ENCODE data around the gene CSGALNACT2.
A peak's percentile ranks its signal among the peaks of the same experiment; 100 is the strongest.
"Not testable (repeated sequence)": the region's sequence is repeated elsewhere in the genome, so short reads cannot be mapped to it uniquely, and the experiment has no call there.

Gene CSGALNACT2

DNA sequence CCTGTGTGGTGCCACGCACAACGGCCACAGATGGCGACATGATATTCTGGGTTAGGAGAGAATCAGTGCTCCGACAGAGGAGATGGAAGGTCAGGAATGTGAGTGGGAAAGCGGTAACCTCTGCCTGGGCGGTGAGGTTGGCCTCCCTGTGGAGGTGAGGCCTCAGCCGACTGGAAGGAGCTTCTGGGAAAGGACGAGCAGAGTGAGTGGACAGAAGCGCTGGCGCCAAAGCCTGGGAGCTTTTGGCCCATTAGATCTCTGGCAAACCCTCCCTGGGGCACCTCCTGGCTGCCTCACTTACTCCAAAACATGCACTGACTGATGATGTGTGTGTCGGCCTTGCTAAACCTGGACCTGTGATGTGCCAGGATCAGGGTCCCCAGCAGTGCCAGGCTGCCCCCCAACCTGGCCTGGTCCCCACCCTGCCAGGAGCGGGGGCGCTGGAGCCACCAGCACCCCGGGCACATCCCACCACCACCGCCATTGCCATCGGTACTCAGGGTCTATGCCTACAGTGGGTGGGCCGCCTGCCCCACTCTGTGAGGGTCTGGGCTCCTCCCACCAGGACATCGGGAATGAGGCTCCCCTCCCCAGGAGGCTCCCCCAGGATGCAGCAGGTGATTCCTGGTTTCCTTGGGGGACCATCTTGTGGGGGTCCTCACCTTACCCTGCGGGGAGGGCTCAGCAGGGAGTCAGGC is 77.7 kb downstream of the CSGALNACT2 start:
- no peaks in the 10 kb centered on the region for H3K9me3 ChIP-seq
- DNase-seq (ENCODE audit: low spot score in 2 of 2), result no peak
- no peaks in the 10 kb centered on the region for H3K27me3 ChIP-seq (ENCODE audit: low read depth)
- no peaks in the 10 kb centered on the region for H3K4me1 ChIP-seq
- no peak overlapping the region for H3K4me3 ChIP-seq
- H3K36me3 ChIP-seq (replicated peaks), result no peaks in the 10 kb centered on the region
- in situ Hi-C loops (cut with MboI; ENCODE audit: low sequenced_read_pairs), result no loop called here

DNA sequence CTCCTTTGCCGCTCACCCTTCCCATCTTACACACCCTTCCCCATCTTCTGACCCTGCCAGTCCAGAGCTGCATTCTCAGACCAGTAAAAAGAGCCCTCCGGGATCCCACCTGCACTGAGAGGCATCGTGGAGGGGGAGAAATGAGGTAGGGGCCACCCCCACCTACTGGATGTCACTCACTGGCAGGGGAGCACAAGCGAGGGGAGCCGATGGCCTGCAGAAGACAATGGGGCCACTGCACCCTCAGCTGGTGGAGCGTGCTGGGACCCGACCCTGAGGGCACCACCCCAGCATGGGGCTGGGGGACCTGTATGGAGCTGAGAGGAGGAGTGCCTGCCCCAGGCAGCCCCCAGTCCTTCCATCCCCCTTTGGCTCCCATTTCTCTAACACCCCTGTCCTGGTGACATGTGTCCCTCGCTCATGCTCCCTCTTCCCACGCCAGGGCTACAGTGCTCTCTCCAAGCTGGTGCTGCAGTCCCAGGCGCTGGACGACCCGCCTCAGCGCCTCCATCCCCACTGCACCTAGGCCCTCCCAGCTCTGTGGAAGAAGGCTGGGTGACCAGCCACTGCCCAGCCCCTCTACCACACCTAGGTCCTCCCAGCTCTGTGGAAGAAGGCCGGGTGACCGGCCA is 78.8 kb downstream of the CSGALNACT2 start:
- in situ Hi-C loops (cut with MboI; ENCODE audit: low sequenced_read_pairs), result no loop called here
- Histone ChIP-seq H3K9me3 (no peaks in the 10 kb centered on the region), H3K36me3 (replicated peaks) (no peaks in the 10 kb centered on the region), H3K4me1 (no peaks in the 10 kb centered on the region), H3K27me3 (ENCODE audit: low read depth) (no peaks in the 10 kb centered on the region), H3K4me3 (no peak overlapping the region)
- DNase-seq (ENCODE audit: low spot score in 2 of 2), result no peak

DNA sequence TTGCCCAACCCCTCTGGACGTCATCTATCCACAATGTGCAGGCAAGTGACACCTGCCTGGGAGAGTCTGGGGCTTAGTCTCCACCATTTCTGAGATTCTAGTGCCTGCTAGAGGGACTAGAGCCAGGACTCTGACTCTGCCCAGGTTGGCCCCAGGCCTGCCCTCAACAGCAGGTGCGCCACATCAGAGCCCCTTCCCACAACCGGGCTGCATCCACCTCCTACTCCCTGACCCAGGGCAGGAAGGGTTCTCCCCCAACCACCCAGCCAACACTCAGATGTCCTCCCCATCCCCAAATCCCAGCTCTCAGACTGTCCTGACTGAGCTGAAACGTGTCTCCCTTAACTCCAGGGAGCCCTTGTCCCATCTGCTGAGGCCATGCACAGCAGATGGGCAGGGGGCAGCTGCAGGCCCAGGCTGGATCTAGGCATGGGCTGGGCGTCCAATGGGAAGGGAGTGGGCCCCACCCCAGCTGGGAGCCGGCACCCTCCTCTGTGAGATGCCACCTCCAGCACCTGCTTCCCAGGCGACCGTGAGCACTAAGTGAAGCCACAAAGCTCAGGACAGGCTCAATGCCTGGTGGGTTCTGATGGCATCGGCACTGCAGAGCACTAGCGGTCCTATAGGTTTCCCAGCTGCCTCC is 79.4 kb downstream of the CSGALNACT2 start:
- in situ Hi-C loops (cut with MboI; ENCODE audit: low sequenced_read_pairs), result no loop called here
- Histone ChIP-seq H3K27me3 (ENCODE audit: low read depth) (no peaks in the 10 kb centered on the region), H3K36me3 (replicated peaks) (no peaks in the 10 kb centered on the region), H3K4me1 (no peaks in the 10 kb centered on the region), H3K9me3 (no peaks in the 10 kb centered on the region), H3K4me3 (no peak overlapping the region)
- DNase-seq (ENCODE audit: low spot score in 2 of 2), result no peak

DNA sequence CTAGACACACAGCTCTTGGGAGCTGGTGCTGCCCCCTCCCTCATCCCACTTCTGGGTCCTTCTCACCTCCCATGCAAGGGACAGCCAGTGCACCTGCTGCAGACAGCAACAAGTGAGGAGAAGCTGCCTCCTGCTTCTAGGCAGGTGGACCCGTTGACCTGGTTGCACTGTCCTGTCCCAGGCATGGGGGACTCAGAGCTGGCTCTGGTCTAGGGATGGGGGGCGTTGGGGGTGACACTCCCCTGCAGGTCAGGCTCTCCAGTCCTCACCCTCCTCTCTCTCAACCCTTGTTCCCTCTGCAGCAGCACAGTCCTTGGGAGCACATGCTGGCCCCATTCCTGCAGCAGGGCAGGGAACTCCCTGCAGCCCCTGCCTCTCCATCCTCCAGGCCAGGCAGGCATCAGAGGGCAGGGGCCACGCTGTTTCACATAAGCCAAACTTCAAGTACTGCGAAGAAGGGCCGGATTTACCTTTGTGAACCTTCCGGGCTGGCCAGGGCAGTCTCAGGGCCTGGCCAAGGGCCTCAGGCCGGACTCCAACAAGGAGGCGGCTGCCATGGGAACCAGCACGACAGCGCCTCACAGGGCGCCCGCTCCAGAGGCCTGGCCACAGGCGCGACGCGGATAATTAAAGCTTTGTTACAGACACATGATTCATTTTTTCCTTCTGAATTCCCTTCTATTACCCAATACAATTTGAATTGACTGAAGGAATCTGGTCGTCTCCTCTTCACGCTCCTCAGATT is 80.1 kb downstream of the CSGALNACT2 start:
- H3K27me3 ChIP-seq (ENCODE audit: low read depth), result no peaks in the 10 kb centered on the region
- DNase-seq (ENCODE audit: low spot score in 2 of 2), result no peak
- in situ Hi-C loops (cut with MboI; ENCODE audit: low sequenced_read_pairs), result no loop called here

DNA sequence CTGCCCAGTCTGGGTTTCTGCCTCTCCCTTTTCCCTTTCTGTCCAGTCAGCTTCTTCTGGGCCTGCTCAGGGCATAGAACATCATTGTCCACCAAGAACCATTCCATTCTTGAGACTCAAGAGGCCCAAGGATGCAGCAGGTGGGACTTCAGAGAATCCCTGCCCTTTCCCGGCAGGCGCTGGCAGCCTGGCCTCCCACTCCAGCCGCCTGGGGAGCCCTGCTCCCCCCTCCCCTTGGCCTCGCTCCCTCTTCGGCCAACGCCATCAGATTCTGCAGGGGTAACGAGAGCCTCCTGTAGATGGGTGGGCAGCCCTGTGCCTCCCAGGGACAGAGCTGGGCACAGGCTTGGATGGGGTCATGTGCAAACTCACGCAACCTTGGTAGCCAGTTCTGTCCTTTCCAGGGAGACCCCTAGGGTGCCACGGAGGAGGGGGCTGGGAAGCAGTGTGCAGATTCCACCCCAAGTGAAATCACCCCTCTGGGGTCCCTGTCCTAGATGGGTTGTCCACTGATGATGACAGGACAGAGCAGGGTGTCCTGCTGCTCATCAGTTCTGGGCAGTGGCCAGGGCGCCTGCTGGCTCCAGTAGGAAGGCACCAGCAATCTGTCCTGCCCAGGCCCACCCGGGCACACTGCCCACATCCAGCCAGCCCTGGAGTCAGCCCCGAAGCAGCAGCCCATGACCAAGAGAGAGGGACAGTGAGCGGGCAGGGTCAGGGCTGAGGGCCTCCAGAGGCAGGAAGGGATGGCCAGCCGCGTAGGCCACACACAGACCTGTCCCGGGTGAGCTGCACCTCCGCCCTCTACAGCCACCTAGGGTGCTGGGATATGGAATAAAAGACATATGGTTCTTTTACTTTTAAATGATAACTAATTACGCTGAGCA is 80.9 kb downstream of the CSGALNACT2 start:
- no peak overlapping the region for H3K4me3 ChIP-seq
- DNase-seq (ENCODE audit: low spot score in 2 of 2), result no peak
- no peaks in the 10 kb centered on the region for H3K4me1 ChIP-seq
- H3K9me3 ChIP-seq, result no peaks in the 10 kb centered on the region
- in situ Hi-C loops (cut with MboI; ENCODE audit: low sequenced_read_pairs), result no loop called here
- H3K27me3 ChIP-seq (ENCODE audit: low read depth), result no peaks in the 10 kb centered on the region
- no peaks in the 10 kb centered on the region for H3K36me3 ChIP-seq (replicated peaks)

More for the DNA sequence above, 80.1 kb downstream of the CSGALNACT2 start:
- H3K36me3 ChIP-seq (replicated peaks), result no peaks in the 10 kb centered on the region
- no peaks in the 10 kb centered on the region for H3K9me3 ChIP-seq
- no peaks in the 10 kb centered on the region for H3K4me1 ChIP-seq
- H3K4me3 ChIP-seq, result no peak overlapping the region

DNA sequence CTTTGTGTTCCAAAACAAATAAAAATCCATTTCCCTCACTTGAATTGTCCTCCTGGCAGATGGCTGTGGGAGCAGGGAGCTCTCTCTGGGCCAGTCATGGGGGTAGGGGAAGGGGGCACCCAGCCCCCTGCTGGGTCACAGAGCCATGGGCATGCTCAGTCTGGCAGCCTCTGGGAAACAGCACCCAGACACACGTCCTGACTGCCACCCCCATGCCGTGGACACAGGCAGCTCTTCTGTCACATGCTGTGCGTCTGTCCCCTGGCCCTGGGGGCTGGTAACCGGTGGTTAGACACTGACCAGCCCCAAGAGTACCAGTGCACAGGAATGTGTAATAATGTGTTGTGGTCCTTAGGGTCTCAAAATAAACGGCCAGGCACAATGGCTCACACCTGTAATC is 81.6 kb downstream of the CSGALNACT2 start:
- Histone ChIP-seq H3K36me3 (replicated peaks) (no peaks in the 10 kb centered on the region), H3K4me1 (no peaks in the 10 kb centered on the region), H3K27me3 (ENCODE audit: low read depth) (no peaks in the 10 kb centered on the region), H3K9me3 (no peaks in the 10 kb centered on the region), H3K4me3 (no peak overlapping the region)
- no peak for DNase-seq (ENCODE audit: low spot score in 2 of 2)
- in situ Hi-C loops (cut with MboI; ENCODE audit: low sequenced_read_pairs), result no loop called here

DNA sequence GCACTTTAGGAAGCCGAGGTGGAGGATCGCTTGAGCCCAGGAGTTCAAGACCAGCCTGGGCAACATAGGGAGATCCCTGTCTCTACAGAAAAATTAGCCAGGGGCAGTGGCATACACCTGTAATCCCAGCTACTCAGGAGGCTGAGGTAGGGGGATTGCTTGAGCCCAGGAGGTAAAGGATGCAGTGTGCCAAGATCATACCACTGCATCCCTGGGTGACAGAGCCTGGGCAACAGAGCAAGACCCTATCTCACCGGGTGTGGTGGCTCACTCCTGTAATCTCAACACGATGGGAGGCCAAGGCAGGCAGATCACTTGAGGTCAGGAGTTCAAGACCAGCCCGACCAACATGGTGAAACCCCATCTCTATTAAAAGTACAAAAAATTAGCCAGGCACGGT is 82.0 kb downstream of the CSGALNACT2 start:
- in situ Hi-C loops (cut with MboI; ENCODE audit: low sequenced_read_pairs); H3K4me3 ChIP-seq; H3K36me3 ChIP-seq (replicated peaks); H3K27me3 ChIP-seq (ENCODE audit: low read depth); DNase-seq (ENCODE audit: low spot score in 2 of 2); H3K9me3 ChIP-seq; H3K4me1 ChIP-seq: not testable (repeated sequence)

DNA sequence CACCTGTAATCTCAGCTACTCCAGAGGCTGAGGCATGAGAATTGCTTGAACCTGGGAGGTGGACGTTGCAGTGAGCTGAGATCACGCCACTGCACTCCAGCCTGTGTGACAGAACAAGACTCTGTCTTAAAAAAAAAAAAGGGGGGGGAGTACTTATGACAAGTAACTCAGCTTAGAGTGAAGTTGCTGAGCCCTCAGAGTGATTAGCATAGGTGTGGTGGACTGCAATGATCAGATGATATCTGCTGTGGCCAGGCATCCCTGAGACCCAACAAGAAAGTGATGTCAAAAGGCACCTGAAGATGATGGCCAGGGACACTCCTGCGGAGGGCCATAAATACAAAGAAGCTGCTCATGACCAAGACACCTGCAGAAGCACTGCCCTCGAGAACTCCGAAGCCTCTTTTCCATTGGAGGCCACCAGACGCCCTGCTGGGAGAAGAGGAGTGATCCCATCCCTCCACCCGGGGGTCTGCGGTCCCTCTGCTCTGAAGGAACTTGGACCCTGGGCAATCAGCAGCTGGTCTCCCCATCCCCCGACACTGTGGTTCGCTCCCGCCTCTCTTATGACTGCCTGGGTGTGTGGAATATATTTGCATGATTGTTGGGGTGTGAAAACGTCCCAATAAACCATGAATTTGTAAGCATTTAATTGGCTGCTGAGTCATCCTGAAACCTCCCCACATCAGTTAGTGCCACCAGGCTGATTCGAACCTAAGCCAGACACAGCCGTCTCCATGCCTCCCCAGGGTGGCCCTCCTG is 82.6 kb downstream of the CSGALNACT2 start:
- Histone ChIP-seq H3K36me3 (replicated peaks) (no peaks in the 10 kb centered on the region), H3K4me3 (no peak overlapping the region), H3K27me3 (ENCODE audit: low read depth) (no peaks in the 10 kb centered on the region), H3K4me1 (no peaks in the 10 kb centered on the region), H3K9me3 (no peaks in the 10 kb centered on the region)
- no peak for DNase-seq (ENCODE audit: low spot score in 2 of 2)
- in situ Hi-C loops (cut with MboI; ENCODE audit: low sequenced_read_pairs), result no loop called here

DNA sequence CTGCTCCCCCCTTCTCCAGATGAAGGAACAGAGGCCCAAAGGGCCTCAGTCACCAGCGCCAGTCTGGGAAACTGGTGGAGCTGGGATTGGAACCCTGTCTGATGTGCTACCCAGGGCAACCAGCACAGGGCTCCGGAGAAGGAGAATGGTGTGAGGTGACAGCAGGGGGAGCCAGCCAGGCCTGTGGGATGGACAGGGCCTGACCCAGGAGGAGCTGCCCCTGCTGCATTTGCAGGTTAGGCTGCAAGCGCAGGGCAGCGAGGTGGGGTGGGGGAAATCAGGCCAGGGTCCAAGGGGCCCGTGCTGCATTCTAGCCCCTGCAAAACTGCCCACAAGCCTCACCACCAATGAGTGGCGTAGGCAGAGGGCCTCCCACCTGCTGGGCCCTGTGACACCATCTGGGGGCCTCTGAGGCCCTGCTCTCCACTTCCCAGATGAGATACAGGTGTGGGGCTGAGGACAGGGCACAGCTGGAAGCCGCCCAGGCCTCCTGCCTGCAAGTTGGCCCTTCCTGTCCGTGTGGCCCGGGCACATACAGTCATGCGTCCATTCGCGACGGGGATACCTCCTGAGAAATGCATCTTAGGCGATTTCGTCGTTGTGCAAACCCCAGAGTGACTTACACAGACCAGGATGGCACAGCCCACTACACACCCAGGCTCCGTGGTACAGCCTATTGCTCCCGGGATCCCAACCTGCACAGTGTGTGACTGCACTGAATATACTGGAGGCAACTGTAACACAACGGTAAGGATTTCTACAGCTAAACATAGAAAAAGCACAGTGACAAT is 83.4 kb downstream of the CSGALNACT2 start:
- H3K36me3 ChIP-seq (replicated peaks), result no peaks in the 10 kb centered on the region
- no peaks in the 10 kb centered on the region for H3K27me3 ChIP-seq (ENCODE audit: low read depth)
- H3K4me1 ChIP-seq, result no peaks in the 10 kb centered on the region
- DNase-seq (ENCODE audit: low spot score in 2 of 2), result peak in 1 of 2 experiments; percentile 4
- H3K9me3 ChIP-seq, result no peaks in the 10 kb centered on the region
- H3K4me3 ChIP-seq, result no peak overlapping the region
- in situ Hi-C loops (cut with MboI; ENCODE audit: low sequenced_read_pairs), result no loop called here

DNA sequence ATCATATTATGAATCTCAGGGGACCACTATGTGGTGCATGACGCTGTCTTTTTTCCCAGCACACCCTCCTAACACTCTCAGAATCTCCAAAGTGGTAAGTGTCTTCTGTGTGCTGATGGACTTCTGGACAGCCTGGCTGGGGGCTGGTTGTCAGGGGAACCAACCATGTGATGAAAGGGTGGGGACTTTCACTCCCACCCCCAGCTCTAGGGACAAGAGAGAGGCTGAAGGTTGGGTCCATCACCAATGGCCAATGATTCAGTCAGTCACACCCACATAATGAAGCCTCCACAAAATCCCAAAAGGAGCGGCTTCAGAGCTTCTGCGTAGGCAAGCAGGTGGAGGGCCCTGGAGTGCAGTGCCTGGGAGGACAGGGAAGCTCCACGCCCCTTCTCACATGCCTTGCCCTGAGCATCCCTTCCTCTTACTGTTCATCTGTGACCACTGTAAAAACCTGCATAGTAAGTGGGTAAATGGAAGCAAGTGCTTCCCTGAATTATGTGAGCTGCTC is 84.0 kb downstream of the CSGALNACT2 start:
- H3K9me3 ChIP-seq, result no peaks in the 10 kb centered on the region
- peak in 1 of 2 experiments; percentile 5 for DNase-seq (ENCODE audit: low spot score in 2 of 2)
- H3K4me3 ChIP-seq, result no peak overlapping the region
- H3K27me3 ChIP-seq (ENCODE audit: low read depth), result no peaks in the 10 kb centered on the region
- no peaks in the 10 kb centered on the region for H3K36me3 ChIP-seq (replicated peaks)
- in situ Hi-C loops (cut with MboI; ENCODE audit: low sequenced_read_pairs), result no loop called here
- H3K4me1 ChIP-seq, result no peaks in the 10 kb centered on the region

DNA sequence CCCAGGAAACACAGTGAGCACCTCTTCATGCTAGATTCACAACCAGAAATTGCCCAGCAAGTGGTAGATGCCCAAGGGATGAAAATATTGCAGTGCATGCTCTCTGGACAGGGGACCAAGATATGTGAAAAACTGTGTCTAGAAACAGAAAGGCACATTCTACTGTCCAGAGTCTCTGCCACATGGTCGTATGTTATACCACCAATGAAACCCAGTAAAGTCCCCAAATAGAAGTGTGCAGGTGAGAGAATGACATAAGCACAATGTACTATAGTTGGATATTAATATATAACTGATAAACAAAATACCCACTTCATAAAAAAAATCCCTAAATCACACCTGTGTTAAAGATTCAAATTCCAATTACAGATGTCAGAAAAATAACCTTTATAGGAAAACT is 84.8 kb downstream of the CSGALNACT2 start:
- H3K4me1 ChIP-seq, result no peaks in the 10 kb centered on the region
- in situ Hi-C loops (cut with MboI; ENCODE audit: low sequenced_read_pairs), result no loop called here
- DNase-seq (ENCODE audit: low spot score in 2 of 2), result no peak
- H3K27me3 ChIP-seq (ENCODE audit: low read depth), result no peaks in the 10 kb centered on the region
- H3K4me3 ChIP-seq, result no peak overlapping the region
- H3K9me3 ChIP-seq, result no peaks in the 10 kb centered on the region
- no peaks in the 10 kb centered on the region for H3K36me3 ChIP-seq (replicated peaks)

DNA sequence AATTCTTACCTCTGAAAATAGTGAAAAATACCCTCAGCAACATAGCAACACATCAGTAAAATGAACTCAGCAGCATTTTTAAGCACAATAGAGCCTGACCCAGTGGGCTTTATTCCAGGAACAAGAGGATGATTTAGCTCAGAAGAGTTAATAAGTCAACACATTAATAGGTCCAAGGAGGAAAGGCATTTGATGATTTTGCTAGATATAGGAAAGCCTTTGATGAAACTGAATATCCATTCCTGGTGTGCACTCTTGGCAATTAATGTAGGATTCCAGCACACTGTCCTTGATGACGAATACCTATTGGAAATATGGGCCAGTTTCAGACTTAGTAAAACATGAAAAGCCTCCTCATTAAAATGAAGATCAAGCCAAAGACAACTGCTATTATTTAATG is 86.1 kb downstream of the CSGALNACT2 start:
- Histone ChIP-seq H3K4me1 (no peaks in the 10 kb centered on the region), H3K9me3 (no peaks in the 10 kb centered on the region), H3K36me3 (replicated peaks) (no peaks in the 10 kb centered on the region), H3K4me3 (no peak overlapping the region), H3K27me3 (ENCODE audit: low read depth) (peaks cover 7% of the 10 kb centered on the region)
- no peak for DNase-seq (ENCODE audit: low spot score in 2 of 2)
- in situ Hi-C loops (cut with MboI; ENCODE audit: low sequenced_read_pairs), result no loop called here

Measured in HAP-1 (cell line).